ENCODE measurements around the gene HELZ. TPM values are rescaled to one million over a fixed set of nuclear protein-coding genes. Genes with fewer than 3 reads are reported as not detected.

HELZ gene
- total and polyA plus RNA-seq, 2 donors (not counting 3 experiments of a cell fraction or from before 2014, with no cell fraction given), result 8.0 to 47.3 TPM

GRCh38 chr17:67241719-67242341, 3.2 kb downstream of the HELZ start:
- Histone ChIP-seq H3K9me3 (replicated peaks; ENCODE audit: control insufficient read depth, insufficient read depth, low read length) (no peaks in the 10 kb centered on the region), H3K36me3 (ENCODE audit: control insufficient read depth in 2 of 2, extremely low read depth in 1 of 2, insufficient read depth in 2 of 2, low read length in 2 of 2) (peaks cover 5 to 15% of the 10 kb centered on the region in 2 experiments), H3K4me3 (replicated peaks in 1 of 3; ENCODE audit: insufficient read depth in 1 of 3, low read depth in 1 of 3, low read length in 3 of 3) (no peak overlapping the region), H3K27ac (ENCODE audit: insufficient read depth, low read depth, low read length) (no peak overlapping the region), H4K20me1 (replicated peaks; ENCODE audit: control insufficient read depth, extremely low read depth, insufficient read depth, low read length) (peaks cover 2% of the 10 kb centered on the region), H3K27me3 (ENCODE audit: control insufficient read depth in 2 of 2, insufficient read depth in 2 of 2, low read length in 2 of 2) (no peaks in the 10 kb centered on the region), H3K4me1 (ENCODE audit: control insufficient read depth, extremely low read depth, insufficient read depth, low read length) (peaks cover 20% of the 10 kb centered on the region), H2AFZ (ENCODE audit: low read depth, low read length) (no peak overlapping the region), H3K9me1 (replicated peaks; ENCODE audit: control insufficient read depth, extremely low read depth, insufficient read depth, low read length) (no peaks in the 10 kb centered on the region), H3K4me2 (ENCODE audit: insufficient read depth, low read length) (no peak overlapping the region), H3K9ac (replicated peaks; ENCODE audit: extremely low read depth, insufficient read depth, low read length) (no peak overlapping the region), H3K79me2 (ENCODE audit: control insufficient read depth, insufficient read depth, low read length) (peaks cover 49% of the 10 kb centered on the region)
- dilution Hi-C loops (cut with MboI; ENCODE audit: extremely low pct_ligation_motif_present, low sequenced_read_pairs) (no loop called here), intact Hi-C loops (cut with micrococcal nuclease) (loop anchor here (5.0 kb wide), 1 partner anchor 440 kb away; no protein-coding TSS in a partner anchor)
- no peak for FAIRE-seq
- POLR2A ChIA-PET, result no interaction called here
- DNase-seq (ENCODE audit: low read depth, low spot score), result no peak
- CTCF ChIA-PET, result no interaction called here
- TSS peak; percentile 1 for BruUV-seq (replicated peaks)
- TF ChIP-seq JUN (IDR thresholded peaks at IDR 0.05; ENCODE audit: borderline replicate concordance, insufficient read depth, insufficient read length, low read depth), result no peak

- H3K4me2 ChIP-seq (ENCODE audit: insufficient read depth, low read length), result no peak overlapping the region
- H2AFZ ChIP-seq (ENCODE audit: low read depth, low read length), result no peak overlapping the region
- TF ChIP-seq MYC (IDR thresholded peaks at IDR 0.05; ENCODE audit: low read depth, low read length), result no peak
- no peak for TF ChIP-seq POLR2AphosphoS5 (IDR thresholded peaks at IDR 0.05; ENCODE audit: insufficient read depth, low read depth, low read length)
- H4K20me1 ChIP-seq (replicated peaks; ENCODE audit: control insufficient read depth, extremely low read depth, insufficient read depth, low read length), result peaks cover 2% of the 10 kb centered on the region
- ChIA-PET CTCF (interaction anchor here (1.2 to 2.1 kb wide), 4 partner anchors 22 to 50 kb away, joined by 3 to 5 read pairs (median 4); no protein-coding TSS in a partner anchor), POLR2A (no interaction called here)
- no peak for DNase-seq (ENCODE audit: low read depth, low spot score)
- FAIRE-seq, result no peak
- dilution Hi-C loops (cut with MboI; ENCODE audit: extremely low pct_ligation_motif_present, low sequenced_read_pairs) (no loop called here), intact Hi-C loops (cut with micrococcal nuclease) (no loop called here)
- no peaks in the 10 kb centered on the region for H3K9me3 ChIP-seq (replicated peaks; ENCODE audit: control insufficient read depth, insufficient read depth, low read length)
- H3K9ac ChIP-seq (replicated peaks; ENCODE audit: extremely low read depth, insufficient read depth, low read length), result no peak overlapping the region
- H3K9me1 ChIP-seq (replicated peaks; ENCODE audit: control insufficient read depth, extremely low read depth, insufficient read depth, low read length), result no peaks in the 10 kb centered on the region
- H3K4me1 ChIP-seq (ENCODE audit: control insufficient read depth, extremely low read depth, insufficient read depth, low read length), result peaks cover 16% of the 10 kb centered on the region
- H3K79me2 ChIP-seq (ENCODE audit: control insufficient read depth, insufficient read depth, low read length), result peaks cover 49% of the 10 kb centered on the region
- no peak overlapping the region for H3K27ac ChIP-seq (ENCODE audit: insufficient read depth, low read depth, low read length)
- BruUV-seq (replicated peaks), result no TSS peak
- no peak overlapping the region for H3K4me3 ChIP-seq (replicated peaks in 1 of 3; ENCODE audit: insufficient read depth in 1 of 3, low read depth in 1 of 3, low read length in 3 of 3)
- no peaks in the 10 kb centered on the region for H3K27me3 ChIP-seq (ENCODE audit: control insufficient read depth in 2 of 2, insufficient read depth in 2 of 2, low read length in 2 of 2)
- peaks cover 9 to 17% of the 10 kb centered on the region in 2 experiments for H3K36me3 ChIP-seq (ENCODE audit: control insufficient read depth in 2 of 2, extremely low read depth in 1 of 2, insufficient read depth in 2 of 2, low read length in 2 of 2)
Observed at GRCh38 chr17:67239597-67239996, 5.4 kb downstream of the HELZ start.
